GM21717 (cell line): Measurements from ENCODE around the gene LMF2.
"Not testable (repeated sequence)": the region's sequence is repeated elsewhere in the genome, so short reads cannot be mapped to it uniquely, and the experiment has no call there.

ENCODE experiments used
- ATAC-seq: cut with Tn5 transposase; IDR thresholded peaks from one replicate; pipeline ENCODE4 v1.9.1; 2021; ENCODE audit warnings: mild to moderate bottlenecking, moderate library complexity; ENCODE audit not compliant: unreplicated experiment

The LMF2 gene

DNA sequence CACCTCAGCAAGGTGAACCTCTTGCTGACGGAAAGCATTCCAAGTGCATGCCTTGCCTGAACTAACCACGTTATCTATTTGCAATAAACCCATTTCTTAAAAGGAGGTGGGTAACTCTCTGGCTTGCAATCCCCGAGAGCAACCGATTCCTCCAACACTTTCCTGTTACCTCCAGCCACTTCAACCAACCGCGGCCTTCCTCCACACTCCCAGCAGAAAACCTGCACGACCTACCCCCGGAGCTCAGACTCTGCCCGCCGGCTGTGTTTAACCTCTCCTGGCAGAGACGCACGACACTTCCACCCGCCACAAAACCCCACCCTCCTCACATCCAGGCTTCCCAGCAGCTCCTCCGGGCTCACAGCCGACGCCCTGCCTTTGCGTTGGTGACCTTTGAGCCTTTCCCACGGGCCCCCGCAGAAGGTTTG is 17.2 kb upstream of the LMF2 start:
- ATAC-seq = no peak

- no peak for ATAC-seq
Observed at GRCh38 chr22:50523806-50524675, 16.5 kb upstream of the LMF2 start.

DNA sequence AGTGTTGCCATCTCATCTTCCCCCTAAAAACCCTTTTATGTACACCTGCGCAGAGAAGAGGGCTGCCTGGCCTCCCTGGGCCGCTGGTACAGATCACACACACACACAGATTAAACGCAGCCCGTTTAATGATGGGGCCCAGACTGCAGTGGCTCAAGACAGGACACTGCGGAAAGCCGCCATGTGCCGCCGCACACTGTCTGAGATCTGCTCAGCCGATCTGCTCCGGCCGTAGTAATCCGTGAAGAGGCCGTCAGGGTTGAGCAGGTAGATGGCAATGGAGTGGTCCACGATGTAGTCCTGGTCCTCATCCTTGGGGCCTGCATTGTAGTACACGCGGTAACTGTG is 15.9 kb upstream of the LMF2 start:
- no peak for ATAC-seq

DNA sequence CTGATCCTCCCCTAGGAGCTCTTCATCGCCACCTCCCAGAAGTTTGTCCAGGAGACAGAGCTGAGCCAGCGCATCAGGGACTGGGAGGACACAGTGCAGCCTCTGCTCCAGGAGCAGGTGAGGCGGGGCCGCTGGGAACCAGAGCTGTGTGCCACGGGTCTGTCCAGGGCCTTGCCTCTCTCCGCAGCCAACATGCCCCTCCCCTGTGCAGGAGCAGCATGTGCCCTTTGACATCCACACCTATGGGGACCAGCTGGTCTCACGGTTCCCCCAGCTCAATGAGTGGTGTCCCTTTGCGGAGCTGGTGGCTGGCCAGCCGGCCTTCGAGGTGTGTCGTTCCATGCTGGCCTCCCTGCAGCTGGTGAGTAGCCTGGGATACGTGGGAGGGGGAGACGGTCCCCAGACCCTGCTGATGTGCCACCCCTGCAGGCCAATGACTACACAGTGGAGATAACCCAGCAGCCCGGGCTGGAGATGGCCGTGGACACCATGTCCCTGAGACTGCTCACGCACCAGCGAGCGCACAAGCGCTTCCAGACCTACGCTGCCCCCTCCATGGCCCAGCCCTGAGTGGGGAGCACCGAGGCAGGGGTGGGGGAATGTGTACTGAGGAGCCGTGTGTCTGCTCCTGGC is 15.4 kb upstream of the LMF2 start:
- no peak for ATAC-seq

DNA sequence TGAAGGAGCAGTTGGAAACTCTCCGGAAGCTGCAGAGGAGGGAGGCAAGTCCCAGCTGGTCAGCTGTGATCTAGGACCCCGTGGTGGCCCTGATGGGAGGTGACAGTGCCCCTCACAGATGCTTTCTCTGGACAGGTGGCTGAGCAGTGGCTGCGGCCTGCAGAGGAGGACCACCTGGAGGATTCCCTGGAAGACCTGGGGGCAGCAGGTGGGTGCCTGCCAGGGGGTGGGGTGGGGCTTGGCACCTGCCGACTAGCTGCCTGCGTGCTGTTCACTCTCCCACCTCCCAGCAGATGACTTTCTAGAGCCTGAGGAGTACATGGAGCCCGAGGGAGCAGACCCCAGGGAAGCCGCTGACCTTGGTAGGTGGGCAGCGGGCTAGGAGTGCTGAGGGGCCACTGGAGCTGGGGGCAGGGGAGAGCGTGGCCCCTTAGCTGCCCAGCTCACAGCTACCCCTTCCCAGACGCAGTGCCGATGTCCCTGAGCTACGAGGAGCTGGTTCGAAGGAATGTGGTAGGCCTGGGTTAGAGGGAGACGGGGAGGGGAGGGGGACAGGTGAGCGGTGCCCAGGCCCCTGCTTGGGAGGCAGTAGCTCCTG is 14.8 kb upstream of the LMF2 start:
- ATAC-seq = no peak

DNA sequence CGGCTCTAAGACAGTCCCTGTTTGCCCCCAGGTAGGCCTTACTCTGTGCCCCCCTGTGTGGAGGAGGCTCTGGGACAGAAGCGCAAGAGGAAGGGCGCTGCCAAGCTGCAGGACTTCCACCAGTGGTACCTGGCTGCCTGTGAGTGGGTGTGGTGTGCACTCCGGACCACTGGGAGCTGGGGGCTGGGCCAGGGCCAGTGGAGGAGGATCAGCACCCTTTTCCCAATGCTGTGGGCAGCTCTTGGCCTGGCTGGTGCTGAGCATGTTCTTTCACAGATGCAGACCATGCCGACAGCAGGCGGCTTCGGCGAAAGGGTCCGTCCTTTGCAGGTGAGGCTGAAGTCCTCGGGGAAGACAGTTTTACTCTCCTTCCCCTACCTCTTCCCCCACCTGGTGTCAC is 14.2 kb upstream of the LMF2 start:
- ATAC-seq = no peak

DNA sequence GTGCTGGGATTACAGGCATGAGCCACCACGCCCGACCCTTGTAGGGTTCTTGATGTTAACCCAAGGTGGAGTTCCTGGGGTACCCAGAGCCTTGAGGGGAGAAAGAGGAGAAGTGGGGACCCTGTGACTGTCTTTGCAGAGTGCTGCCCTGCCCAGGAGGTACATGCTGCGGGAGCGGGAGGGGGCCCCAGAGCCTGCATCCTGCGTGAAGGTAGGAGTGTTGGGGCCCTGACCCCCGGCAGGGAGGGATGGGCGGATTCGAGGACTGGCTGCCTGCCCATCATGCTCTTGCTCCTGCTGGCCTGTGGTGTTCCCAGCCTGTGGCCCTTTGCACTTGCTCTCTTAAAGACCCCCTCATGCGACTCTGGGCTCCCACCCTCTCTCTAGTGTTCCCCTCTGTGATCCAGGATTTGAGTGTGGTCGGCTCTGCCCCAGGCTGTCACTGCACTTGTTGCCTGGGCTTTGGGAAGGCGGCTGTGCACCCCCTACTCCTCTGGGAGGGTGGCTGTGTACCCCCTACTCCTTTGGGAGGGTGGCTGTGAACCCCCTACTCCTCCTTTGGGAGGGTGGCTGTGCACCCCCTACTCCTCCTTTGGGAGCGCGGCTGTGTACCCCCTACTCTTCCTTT is 13.4 kb upstream of the LMF2 start:
- ATAC-seq = no peak

DNA sequence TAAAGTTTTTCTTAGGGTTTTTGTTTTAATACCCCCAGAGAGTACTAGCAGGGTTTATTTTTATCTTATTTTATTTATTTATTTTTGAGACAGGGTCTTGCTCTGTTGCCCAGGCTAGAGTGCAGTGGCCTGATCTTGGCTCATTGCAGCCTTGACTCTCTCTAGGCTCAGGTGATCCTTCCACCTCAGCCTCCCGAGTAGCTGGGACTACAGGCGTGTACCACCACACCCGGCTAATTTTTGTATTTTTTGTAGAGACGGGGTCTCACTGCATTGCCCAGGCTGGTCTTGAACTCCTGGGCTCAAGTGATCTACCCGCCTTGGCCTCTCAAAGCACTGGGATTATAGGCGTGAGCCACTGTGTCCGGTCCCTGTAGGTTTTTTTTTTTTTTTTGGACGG is 12.7 kb upstream of the LMF2 start:
- not testable (repeated sequence) for ATAC-seq

GRCh38 chr22:50519151-50519550 is 11.6 kb upstream of the LMF2 start:
- ATAC-seq = no peak

DNA sequence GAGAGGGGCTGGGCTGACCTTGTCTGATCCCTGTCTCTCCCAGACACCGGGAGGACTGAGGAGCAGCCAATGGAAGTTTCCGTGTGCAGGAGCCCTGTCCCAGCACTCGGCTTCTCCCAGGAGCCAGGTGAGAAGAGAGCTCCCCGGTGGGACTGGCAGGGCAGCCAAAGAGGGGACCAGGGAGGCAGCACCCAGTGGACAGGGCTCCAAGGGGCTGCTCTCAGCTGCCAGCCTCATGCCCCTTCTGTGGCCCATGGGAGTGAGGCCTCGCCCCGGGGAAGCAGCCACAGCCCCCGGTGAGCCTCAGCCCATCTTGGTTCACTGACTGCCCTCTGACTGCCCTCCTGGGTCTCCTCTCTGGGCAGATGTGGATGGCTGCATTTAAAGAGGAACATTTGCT is 11.1 kb upstream of the LMF2 start:
- ATAC-seq = no peak

DNA sequence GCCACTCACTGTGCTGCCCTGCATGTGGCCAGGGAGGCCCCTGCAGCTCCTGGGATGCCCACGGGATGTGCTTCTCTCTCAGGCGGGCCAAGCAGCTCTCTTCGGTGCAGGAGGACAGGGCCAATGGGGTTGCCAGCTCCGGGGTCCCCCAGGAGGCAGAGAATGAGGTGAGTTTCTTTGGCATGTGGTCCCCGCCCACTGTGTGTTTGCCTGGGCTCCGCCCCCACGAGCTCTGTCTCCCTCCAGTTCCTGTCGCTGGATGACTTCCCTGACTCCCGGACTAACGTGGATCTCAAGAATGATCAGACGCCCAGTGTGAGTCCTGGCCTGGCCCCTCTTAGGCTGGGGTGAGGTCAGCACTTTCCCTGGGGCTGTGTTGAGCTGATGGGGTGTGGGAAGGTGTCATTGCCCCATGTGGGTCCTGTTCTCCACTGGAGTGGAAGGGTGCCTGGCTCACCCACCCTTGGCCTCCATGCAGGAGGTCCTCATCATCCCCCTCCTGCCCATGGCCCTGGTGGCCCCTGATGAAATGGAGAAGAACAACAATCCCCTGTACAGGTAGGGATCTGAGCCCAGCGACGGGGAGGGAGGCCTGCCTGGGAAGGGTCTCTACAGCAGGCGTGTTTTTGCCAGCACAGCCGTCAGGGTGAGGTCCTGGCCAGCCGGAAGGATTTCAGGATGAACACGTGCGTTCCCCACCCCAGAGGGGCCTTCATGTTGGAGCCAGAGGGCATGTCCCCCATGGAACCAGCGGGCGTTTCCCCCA is 10.2 kb upstream of the LMF2 start:
- no peak for ATAC-seq

- no peak for ATAC-seq
Observed at GRCh38 chr22:50516891-50517290, 9.4 kb upstream of the LMF2 start.

DNA sequence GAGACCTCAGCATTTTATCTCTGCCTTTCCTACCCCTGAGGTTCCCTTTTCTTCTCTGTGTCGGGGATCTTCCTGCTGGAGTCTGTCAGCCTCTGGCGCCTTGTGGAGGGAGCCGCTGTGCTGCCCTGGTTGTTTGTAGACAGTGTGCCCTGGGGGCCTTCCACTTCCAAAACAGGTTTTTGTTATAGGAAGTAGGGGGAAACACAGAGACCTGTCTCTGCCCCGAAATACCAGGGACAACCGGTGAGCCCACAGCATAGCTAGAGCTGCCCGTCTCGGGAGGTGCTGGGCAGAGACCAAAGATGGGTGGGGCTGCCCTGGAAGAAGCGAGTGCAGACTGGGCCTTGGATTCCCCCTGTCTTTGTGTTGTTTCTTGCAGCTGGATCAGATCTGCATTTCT is 8.6 kb upstream of the LMF2 start:
- ATAC-seq = no peak

DNA sequence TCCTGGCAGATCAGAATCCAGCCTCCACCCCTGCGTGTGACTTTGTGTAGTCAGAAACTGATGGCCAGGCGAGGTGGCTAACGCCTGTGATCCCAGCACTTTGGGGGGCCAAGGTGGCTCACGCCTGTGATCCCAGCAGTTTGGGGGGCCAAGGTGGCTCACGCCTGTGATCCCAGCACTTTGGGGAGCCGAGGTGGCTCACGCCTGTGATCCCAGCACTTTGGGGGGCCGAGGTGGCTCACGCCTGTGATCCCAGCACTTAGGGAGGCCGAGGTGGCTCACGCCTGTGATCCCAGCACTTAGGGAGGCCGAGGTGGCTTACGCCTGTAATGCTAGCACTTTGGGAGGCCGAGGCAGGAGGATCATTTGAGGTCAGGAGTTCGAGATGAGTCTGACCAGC is 5.7 kb upstream of the LMF2 start:
- no peak for ATAC-seq

- ATAC-seq = no peak
Observed at GRCh38 chr22:50508897-50509296, 1.4 kb upstream of the LMF2 start.

GRCh38 chr22:50507991-50508884 is 736 bp upstream of the LMF2 start, which contains the start of gene NCAPH2:
NCAPH2 (plus strand) TSS chr22:50508224; CDS start chr22:50508338, 114 bp downstream.
- peak; percentile 52 for ATAC-seq

- no peak for ATAC-seq
Observed at GRCh38 chr22:50506611-50507420, 686 bp downstream of the LMF2 start.

- ATAC-seq = no peak
Observed at GRCh38 chr22:50505776-50506610, 1.5 kb downstream of the LMF2 start.
